ENCODE data around the gene ABI1. TPM values are rescaled to one million over a fixed set of nuclear protein-coding genes. Genes with fewer than 3 reads are reported as not detected.

ABI1 gene
- total RNA-seq, 1 donor, result 71.7 TPM

DNA sequence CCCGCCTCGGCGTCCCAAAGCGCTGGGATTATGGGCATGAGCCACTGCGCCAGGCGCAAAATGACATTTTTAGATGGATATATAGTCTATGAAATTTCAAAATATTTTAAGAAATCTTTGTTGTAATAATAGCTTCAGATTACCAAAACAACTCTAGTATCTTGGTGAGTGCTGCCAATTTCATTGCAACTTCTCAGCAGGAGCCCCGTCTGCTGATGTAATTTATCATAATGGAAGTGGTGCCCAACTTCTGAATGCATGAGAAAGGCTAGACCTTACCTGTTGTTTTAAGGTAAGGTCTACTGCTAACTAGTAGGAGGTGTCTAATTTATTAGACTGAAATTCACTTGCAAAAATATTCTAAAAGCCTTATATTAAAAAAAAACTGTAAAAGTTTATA is 143.3 kb downstream of the ABI1 start:
- H3K4me2 ChIP-seq (ENCODE audit: insufficient read depth, low read length), result no peak overlapping the region
- no peaks in the 10 kb centered on the region for H3K79me2 ChIP-seq (ENCODE audit: insufficient read depth, low read length)
- no peaks in the 10 kb centered on the region for H3K27me3 ChIP-seq (ENCODE audit: insufficient read depth, low read length)
- no peak for DNase-seq (ENCODE audit: insufficient read length, low spot score, missing footprints)
- peaks cover 20% of the 10 kb centered on the region for H3K36me3 ChIP-seq (ENCODE audit: insufficient read depth, low read length)
- TF ChIP-seq, protein P1, sequence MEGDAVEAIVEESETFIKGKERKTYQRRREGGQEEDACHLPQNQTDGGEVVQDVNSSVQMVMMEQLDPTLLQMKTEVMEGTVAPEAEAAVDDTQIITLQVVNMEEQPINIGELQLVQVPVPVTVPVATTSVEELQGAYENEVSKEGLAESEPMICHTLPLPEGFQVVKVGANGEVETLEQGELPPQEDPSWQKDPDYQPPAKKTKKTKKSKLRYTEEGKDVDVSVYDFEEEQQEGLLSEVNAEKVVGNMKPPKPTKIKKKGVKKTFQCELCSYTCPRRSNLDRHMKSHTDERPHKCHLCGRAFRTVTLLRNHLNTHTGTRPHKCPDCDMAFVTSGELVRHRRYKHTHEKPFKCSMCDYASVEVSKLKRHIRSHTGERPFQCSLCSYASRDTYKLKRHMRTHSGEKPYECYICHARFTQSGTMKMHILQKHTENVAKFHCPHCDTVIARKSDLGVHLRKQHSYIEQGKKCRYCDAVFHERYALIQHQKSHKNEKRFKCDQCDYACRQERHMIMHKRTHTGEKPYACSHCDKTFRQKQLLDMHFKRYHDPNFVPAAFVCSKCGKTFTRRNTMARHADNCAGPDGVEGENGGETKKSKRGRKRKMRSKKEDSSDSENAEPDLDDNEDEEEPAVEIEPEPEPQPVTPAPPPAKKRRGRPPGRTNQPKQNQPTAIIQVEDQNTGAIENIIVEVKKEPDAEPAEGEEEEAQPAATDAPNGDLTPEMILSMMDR (IDR thresholded peaks at IDR 0.05; ENCODE audit: extremely low read depth, low read depth, low read length), result no peak
- H3K9me3 ChIP-seq (ENCODE audit: low read depth, low read length), result no peaks in the 10 kb centered on the region
- H2AFZ ChIP-seq (ENCODE audit: low read length), result no peak overlapping the region
- H3K27ac ChIP-seq (ENCODE audit: low read depth, low read length), result no peak overlapping the region
- no peaks in the 10 kb centered on the region for H3K4me1 ChIP-seq (ENCODE audit: insufficient read depth, low read length)
- no peaks in the 10 kb centered on the region for H4K20me1 ChIP-seq (ENCODE audit: insufficient read depth, low read length)
- no peak overlapping the region for H3K4me3 ChIP-seq (ENCODE audit: insufficient read depth, low read length)

DNA sequence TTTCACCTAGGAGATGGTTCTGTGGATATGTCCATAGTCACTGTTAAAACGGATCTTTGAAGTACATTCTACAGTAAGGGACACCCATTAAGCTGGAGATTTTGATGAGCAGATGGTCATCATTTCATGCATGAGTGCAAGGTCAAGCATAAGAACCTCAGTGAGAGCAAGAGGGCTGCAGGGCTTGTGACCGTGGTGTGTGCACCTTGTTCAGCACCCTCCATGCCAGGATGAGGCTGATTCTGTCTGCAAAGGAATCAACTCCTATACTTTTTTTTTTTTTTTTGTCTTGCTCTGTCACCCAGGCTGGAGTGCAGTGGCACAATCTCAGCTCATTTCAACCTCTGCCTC is 145.6 kb downstream of the ABI1 start:
- DNase-seq (ENCODE audit: insufficient read length, low spot score, missing footprints), result no peak
- TF ChIP-seq, protein P1 (IDR thresholded peaks at IDR 0.05; ENCODE audit: extremely low read depth, low read depth, low read length), result no peak
- Histone ChIP-seq H3K4me1 (ENCODE audit: insufficient read depth, low read length) (no peaks in the 10 kb centered on the region), H3K4me3 (ENCODE audit: insufficient read depth, low read length) (no peak overlapping the region), H3K27me3 (ENCODE audit: insufficient read depth, low read length) (no peaks in the 10 kb centered on the region), H4K20me1 (ENCODE audit: insufficient read depth, low read length) (no peaks in the 10 kb centered on the region), H3K4me2 (ENCODE audit: insufficient read depth, low read length) (no peak overlapping the region), H2AFZ (ENCODE audit: low read length) (no peak overlapping the region), H3K36me3 (ENCODE audit: insufficient read depth, low read length) (peaks cover 16% of the 10 kb centered on the region), H3K79me2 (ENCODE audit: insufficient read depth, low read length) (no peaks in the 10 kb centered on the region), H3K9me3 (ENCODE audit: low read depth, low read length) (no peaks in the 10 kb centered on the region), H3K27ac (ENCODE audit: low read depth, low read length) (no peak overlapping the region)

DNA sequence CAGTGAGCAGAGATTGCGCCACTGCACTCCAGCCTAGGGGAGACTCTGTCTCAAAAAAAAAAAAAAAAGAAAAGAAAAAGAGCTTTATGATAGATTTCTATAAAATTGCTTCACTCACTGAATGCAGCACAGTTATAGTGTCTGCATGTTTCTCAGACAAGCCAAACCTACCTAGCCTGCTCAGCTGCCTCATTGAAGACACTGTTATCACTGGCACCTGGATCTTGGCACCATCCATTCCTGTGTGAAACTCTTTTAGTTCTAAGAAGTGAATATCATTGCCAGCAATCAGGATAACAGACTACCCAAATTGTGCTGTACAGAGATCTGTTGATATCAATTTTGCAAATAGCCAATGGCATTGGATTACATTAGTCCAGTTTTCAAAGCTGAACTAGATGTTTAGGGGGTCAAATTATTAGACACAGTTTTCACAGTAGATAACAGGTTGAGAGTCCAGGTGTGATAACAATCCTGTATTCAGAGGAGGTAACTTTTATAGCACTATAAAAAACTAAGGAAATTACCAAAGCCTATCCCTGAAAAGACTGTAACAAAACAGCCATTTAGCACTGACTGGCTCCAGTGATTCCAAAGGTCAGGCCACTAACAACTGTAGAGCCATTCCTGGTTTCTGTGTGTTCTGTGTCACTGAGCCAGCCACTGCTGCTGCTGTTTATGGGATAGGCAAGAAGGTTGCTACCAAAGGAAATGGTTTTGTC is 146.2 kb downstream of the ABI1 start:
- no peaks in the 10 kb centered on the region for H3K9me3 ChIP-seq (ENCODE audit: low read depth, low read length)
- H3K36me3 ChIP-seq (ENCODE audit: insufficient read depth, low read length), result peaks cover 17% of the 10 kb centered on the region

DNA sequence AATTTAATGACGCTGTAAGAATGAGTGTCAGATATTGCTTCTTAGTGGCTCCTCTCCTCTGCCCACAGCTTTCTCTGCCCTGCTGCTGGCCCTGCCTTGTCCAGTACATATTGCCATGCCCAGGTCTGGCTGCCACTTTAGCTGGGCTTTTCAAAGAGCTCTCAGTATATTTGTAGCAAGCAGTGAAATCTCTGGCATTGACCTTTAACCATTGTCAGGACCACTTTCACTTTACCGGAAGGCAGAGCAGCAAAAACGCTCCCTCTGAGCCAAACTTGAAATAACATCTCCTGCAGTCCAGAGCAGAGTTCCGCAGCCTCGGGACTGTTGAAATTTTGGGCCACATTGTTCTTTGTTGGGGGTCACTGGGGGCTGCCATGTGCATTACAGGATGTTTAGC is 149.4 kb downstream of the ABI1 start:
- Histone ChIP-seq H3K4me2 (ENCODE audit: insufficient read depth, low read length) (no peak overlapping the region), H3K4me3 (ENCODE audit: insufficient read depth, low read length) (no peak overlapping the region), H3K27me3 (ENCODE audit: insufficient read depth, low read length) (no peaks in the 10 kb centered on the region), H3K79me2 (ENCODE audit: insufficient read depth, low read length) (no peaks in the 10 kb centered on the region), H3K4me1 (ENCODE audit: insufficient read depth, low read length) (no peaks in the 10 kb centered on the region), H3K36me3 (ENCODE audit: insufficient read depth, low read length) (peaks cover 24% of the 10 kb centered on the region), H3K9me3 (ENCODE audit: low read depth, low read length) (no peaks in the 10 kb centered on the region), H4K20me1 (ENCODE audit: insufficient read depth, low read length) (no peaks in the 10 kb centered on the region), H3K27ac (ENCODE audit: low read depth, low read length) (no peak overlapping the region), H2AFZ (ENCODE audit: low read length) (no peak overlapping the region)
- no peak for DNase-seq (ENCODE audit: insufficient read length, low spot score, missing footprints)
- TF ChIP-seq, protein P1 (IDR thresholded peaks at IDR 0.05; ENCODE audit: extremely low read depth, low read depth, low read length), result no peak

More for the DNA sequence above, 146.2 kb downstream of the ABI1 start:
- no peaks in the 10 kb centered on the region for H3K4me1 ChIP-seq (ENCODE audit: insufficient read depth, low read length)
- H3K79me2 ChIP-seq (ENCODE audit: insufficient read depth, low read length), result no peaks in the 10 kb centered on the region
- H3K27ac ChIP-seq (ENCODE audit: low read depth, low read length), result no peak overlapping the region
- no peak overlapping the region for H2AFZ ChIP-seq (ENCODE audit: low read length)
- H3K27me3 ChIP-seq (ENCODE audit: insufficient read depth, low read length), result no peaks in the 10 kb centered on the region
- H3K4me2 ChIP-seq (ENCODE audit: insufficient read depth, low read length), result no peak overlapping the region
- TF ChIP-seq, protein P1 (IDR thresholded peaks at IDR 0.05; ENCODE audit: extremely low read depth, low read depth, low read length), result no peak
- DNase-seq (ENCODE audit: insufficient read length, low spot score, missing footprints), result no peak
- no peaks in the 10 kb centered on the region for H4K20me1 ChIP-seq (ENCODE audit: insufficient read depth, low read length)
- no peak overlapping the region for H3K4me3 ChIP-seq (ENCODE audit: insufficient read depth, low read length)

Data from osteoblast (primary cell).